KOPT-K1 (cell line): ENCODE measurements around the gene COX14.

Experiments used
- H3K27ac ChIP-seq: fragments of 200-600 bp; sonication (generic); 2 replicates; pipeline ENCODE4 v1.5.1; 2016; ENCODE audit warnings: antibody characterized with exemption, mild to moderate bottlenecking, low read depth, low read length; ENCODE audit not compliant: poor library complexity, severe bottlenecking
- H3K36me3 ChIP-seq: fragments of 200-600 bp; sonication (generic); 2 replicates; pipeline ENCODE4 v1.5.1; 2017; ENCODE audit warnings: antibody characterized with exemption, mild to moderate bottlenecking, low read length, moderate library complexity; ENCODE audit not compliant: insufficient read depth
- H3K9me3 ChIP-seq: fragments of 200-600 bp; sonication (generic); 2 replicates; pipeline ENCODE4 v1.5.1; 2017; ENCODE audit warnings: antibody characterized with exemption, low read length, mild to moderate bottlenecking; ENCODE audit not compliant: insufficient read depth, poor library complexity, severe bottlenecking

The COX14 gene

GRCh38 chr12:50110762-50111351, 1.2 kb upstream of the COX14 start:
- H3K27ac ChIP-seq, result no peak overlapping the region
- H3K36me3 ChIP-seq, result peaks cover 7% of the 10 kb centered on the region
- H3K9me3 ChIP-seq, result no peaks in the 10 kb centered on the region

DNA sequence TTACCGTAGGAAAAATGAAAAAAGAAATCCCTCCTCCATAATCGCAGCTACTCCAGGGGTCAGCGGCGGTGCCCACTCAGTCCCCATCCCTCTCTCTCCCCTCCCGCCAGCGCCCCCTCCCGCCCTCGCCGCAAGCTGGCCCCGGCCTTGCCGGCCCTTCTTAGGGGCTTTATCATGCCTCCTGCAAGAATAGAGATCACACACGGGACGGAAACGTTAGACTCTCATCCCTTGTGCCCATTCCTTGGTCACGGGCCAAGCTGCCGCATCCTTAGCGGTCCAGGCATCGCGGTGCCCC, 692 bp upstream of the COX14 start:
- Histone ChIP-seq H3K27ac (no peak overlapping the region), H3K9me3 (no peaks in the 10 kb centered on the region), H3K36me3 (peaks cover 12% of the 10 kb centered on the region)

- Histone ChIP-seq H3K36me3 (peaks cover 24% of the 10 kb centered on the region), H3K9me3 (no peaks in the 10 kb centered on the region), H3K27ac (peak overlapping the region; percentile 70)
Measured at GRCh38 chr12:50112456-50113218, 601 bp downstream of the COX14 start.

- Histone ChIP-seq H3K9me3 (no peaks in the 10 kb centered on the region), H3K36me3 (peaks cover 55% of the 10 kb centered on the region), H3K27ac (no peak overlapping the region)
Measured at GRCh38 chr12:50117057-50117622, 5.1 kb downstream of the COX14 start.

- Histone ChIP-seq H3K36me3 (peaks cover 77% of the 10 kb centered on the region), H3K27ac (no peak overlapping the region), H3K9me3 (no peaks in the 10 kb centered on the region)
Measured at GRCh38 chr12:50119387-50119786, 7.4 kb downstream of the COX14 start.

GRCh38 chr12:50120521-50120920, 8.5 kb downstream of the COX14 start:
- no peak overlapping the region for H3K27ac ChIP-seq
- H3K36me3 ChIP-seq, result peaks cover 84% of the 10 kb centered on the region
- no peaks in the 10 kb centered on the region for H3K9me3 ChIP-seq

GRCh38 chr12:50120953-50121352, 8.9 kb downstream of the COX14 start:
- Histone ChIP-seq H3K36me3 (peaks cover 84% of the 10 kb centered on the region), H3K9me3 (no peaks in the 10 kb centered on the region), H3K27ac (no peak overlapping the region)

DNA sequence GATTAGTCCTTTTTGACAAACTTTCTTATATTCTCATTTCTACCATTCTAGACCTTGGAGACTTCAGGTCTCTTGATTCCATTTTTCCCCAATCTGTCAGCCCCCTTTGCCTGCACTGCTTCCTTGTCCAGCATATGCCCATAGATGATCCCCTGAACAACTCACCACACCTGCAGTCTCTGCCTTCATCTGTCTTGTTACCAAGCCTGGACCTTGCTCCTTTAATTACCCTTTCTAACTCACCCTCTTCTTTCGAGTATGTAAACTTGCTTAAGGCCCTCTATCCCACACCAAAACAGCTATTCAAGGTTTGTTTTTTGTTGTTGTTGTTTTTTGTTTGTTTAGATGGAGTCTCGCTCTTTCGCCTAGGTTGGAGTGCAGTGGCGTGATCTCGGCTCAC, 9.6 kb downstream of the COX14 start:
- no peak overlapping the region for H3K27ac ChIP-seq
- peaks cover 81% of the 10 kb centered on the region for H3K36me3 ChIP-seq
- H3K9me3 ChIP-seq, result no peaks in the 10 kb centered on the region

DNA sequence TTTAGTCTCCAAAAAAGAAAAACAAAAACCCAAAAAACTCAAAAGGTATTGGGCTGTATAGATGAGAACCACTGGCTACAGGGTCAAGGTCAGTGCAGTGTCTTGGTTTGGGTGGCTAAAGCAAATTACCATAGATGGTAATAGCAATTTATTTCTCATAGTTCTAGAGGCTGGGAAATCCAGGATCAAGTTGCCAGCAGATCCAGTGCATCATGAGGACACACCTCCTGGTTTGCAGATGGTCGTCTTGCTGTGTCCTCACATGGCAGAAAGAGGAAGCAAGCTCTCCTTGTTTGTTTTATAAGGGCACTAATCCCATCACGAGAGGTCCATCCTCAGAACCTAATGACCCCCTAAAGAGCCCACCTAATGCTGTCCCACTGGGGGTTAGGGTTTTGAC, 11.2 kb downstream of the COX14 start:
- H3K36me3 ChIP-seq, result peaks cover 87% of the 10 kb centered on the region
- no peaks in the 10 kb centered on the region for H3K9me3 ChIP-seq
- no peak overlapping the region for H3K27ac ChIP-seq

DNA sequence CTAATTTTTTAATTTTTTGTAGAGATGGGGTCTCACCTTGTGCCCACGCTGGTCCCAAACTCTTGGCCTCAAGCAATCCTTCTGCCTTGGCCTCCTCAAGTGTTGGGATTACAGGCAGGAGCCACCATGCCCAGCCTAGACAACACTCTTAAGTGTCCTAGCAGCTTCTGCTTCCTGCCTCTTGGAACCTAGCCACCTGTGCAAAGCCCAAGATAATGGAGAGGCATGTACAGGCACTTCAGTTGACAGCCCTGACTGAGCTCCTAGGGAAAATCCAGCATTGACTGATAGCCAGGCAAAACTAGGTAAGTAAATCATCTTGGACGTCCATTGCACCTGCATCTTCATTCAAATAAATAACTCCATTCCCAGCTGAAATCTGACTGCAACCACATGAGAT, 15.5 kb downstream of the COX14 start:
- H3K36me3 ChIP-seq, result peaks cover 94% of the 10 kb centered on the region
- H3K27ac ChIP-seq, result no peak overlapping the region
- no peaks in the 10 kb centered on the region for H3K9me3 ChIP-seq

GRCh38 chr12:50129290-50129689, 17.3 kb downstream of the COX14 start:
- no peak overlapping the region for H3K27ac ChIP-seq
- peaks cover 94% of the 10 kb centered on the region for H3K36me3 ChIP-seq
- no peaks in the 10 kb centered on the region for H3K9me3 ChIP-seq

DNA sequence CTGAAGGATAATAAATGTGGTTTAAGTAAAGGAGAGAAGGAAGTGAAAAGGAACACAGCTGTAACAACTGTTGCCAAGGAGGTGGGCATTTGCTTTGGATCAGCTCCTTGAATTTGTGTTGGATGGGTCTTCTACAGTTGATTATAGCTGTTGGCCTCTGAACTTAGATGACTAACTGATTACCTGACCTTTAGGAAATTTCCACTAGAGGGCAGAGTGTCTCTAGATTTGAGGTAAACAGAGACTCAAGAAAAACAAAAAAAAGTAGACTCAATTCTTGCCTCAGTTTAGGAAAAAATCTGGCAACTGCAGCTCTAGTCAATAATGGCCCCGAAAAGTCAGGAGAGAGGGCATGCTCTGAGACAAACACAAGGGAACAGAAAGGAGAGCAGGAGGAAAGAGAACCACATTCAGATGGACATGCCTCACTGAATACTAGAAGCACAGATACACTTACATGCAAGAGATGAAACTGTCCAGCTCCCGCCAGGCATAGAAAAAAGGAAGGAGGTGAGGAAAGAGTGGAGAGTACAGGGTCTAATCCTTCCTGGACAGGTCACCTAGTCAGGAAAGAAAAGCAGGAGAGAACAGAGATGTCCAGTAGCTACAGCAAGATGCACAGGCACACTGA, 20.6 kb downstream of the COX14 start:
- H3K27ac ChIP-seq, result no peak overlapping the region
- H3K36me3 ChIP-seq, result peaks cover 97% of the 10 kb centered on the region
- H3K9me3 ChIP-seq, result no peaks in the 10 kb centered on the region

GRCh38 chr12:50142993-50143392, 31.0 kb downstream of the COX14 start:
- Histone ChIP-seq H3K9me3 (no peaks in the 10 kb centered on the region), H3K36me3 (peaks cover 67% of the 10 kb centered on the region), H3K27ac (no peak overlapping the region)

- Histone ChIP-seq H3K9me3 (no peaks in the 10 kb centered on the region), H3K27ac (no peak overlapping the region), H3K36me3 (peaks cover 44% of the 10 kb centered on the region)
Measured at GRCh38 chr12:50145439-50145838, 33.4 kb downstream of the COX14 start.

- H3K36me3 ChIP-seq, result peaks cover 27% of the 10 kb centered on the region
- no peaks in the 10 kb centered on the region for H3K9me3 ChIP-seq
- no peak overlapping the region for H3K27ac ChIP-seq
Measured at GRCh38 chr12:50147281-50147680, 35.2 kb downstream of the COX14 start.
